OCI-LY3 (cell line): ENCODE results near the gene RPS6KB1.
"Not testable (repeated sequence)": the region's sequence is repeated elsewhere in the genome, so short reads cannot be mapped to it uniquely, and the experiment has no call there.

Experiments used
- CTCF ChIP-seq: fragments of 200-600, 300-600 bp; sonication (generic); IDR thresholded peaks from 2 replicates; pipeline ENCODE4 v1.5.1; 2014; ENCODE audit warnings: antibody characterized with exemption, low read length, low read depth
- EZH2phosphoT487 ChIP-seq: fragments of 200-600 bp; shearing (Covaris generic); IDR thresholded peaks from 2 replicates; pipeline ENCODE4 v1.6.1; 2018; ENCODE audit warnings: antibody characterized with exemption, mixed run types, low read depth

- TF ChIP-seq CTCF, EZH2phosphoT487: not testable (repeated sequence)
Measured at GRCh38 chr17:59959574-59959973, 66.7 kb downstream of the RPS6KB1 start.
